HEK293 (cell line): ENCODE data around the gene FBXW11.

Experiments
- ATF2 ChIP-seq: fragments of 450-650 bp; formaldehyde crosslinking; IDR thresholded peaks from 2 replicates; pipeline ENCODE4 v1.5.1; 2016; ENCODE audit warnings: missing biosample characterization, missing genetic modification characterization, low read depth
- PATZ1 ChIP-seq: fragments of 450-650 bp; formaldehyde crosslinking; IDR thresholded peaks from 2 replicates; pipeline ENCODE4 v1.5.1; 2016; ENCODE audit warnings: missing biosample characterization, missing genetic modification characterization
- SP2 ChIP-seq: fragments of 450-650 bp; formaldehyde crosslinking; IDR thresholded peaks from 2 replicates; pipeline ENCODE4 v1.5.1; 2016; ENCODE audit warnings: missing biosample characterization, missing genetic modification characterization
- YY1 ChIP-seq: fragments of 450-650 bp; formaldehyde crosslinking; IDR thresholded peaks from 2 replicates; pipeline ENCODE4 v1.5.1; 2018; ENCODE audit warnings: missing biosample characterization, missing genetic modification characterization
- ZBTB8A ChIP-seq: fragments of 450-650 bp; formaldehyde crosslinking; IDR thresholded peaks from 2 replicates; pipeline ENCODE4 v1.5.1; 2016; ENCODE audit warnings: missing biosample characterization, missing genetic modification characterization
- ZNF280C ChIP-seq: fragments of 450-650 bp; formaldehyde crosslinking; IDR thresholded peaks from 2 replicates; pipeline ENCODE4 v1.5.1; 2016; ENCODE audit warnings: missing biosample characterization, missing genetic modification characterization
- ZNF548 ChIP-seq: fragments of 450-650 bp; formaldehyde crosslinking; IDR thresholded peaks from 2 replicates; pipeline ENCODE4 v1.5.1; 2016; ENCODE audit warnings: missing biosample characterization, missing genetic modification characterization
- ZNF560 ChIP-seq: fragments of 450-650 bp; formaldehyde crosslinking; IDR thresholded peaks from 2 replicates; pipeline ENCODE4 v1.5.1; 2017; ENCODE audit warnings: missing biosample characterization, missing genetic modification characterization, borderline replicate concordance
- ZNF654 ChIP-seq: fragments of 450-650 bp; formaldehyde crosslinking; IDR thresholded peaks from 2 replicates; pipeline ENCODE4 v1.5.1; 2016; ENCODE audit warnings: low read depth, missing biosample characterization, missing genetic modification characterization
- ZNF677 ChIP-seq: fragments of 450-650 bp; IDR thresholded peaks from 2 replicates; pipeline ENCODE4 v1.5.0; 2018; ENCODE audit warnings: missing biosample characterization, mild to moderate bottlenecking, missing genetic modification characterization, moderate library complexity
- ZNF785 ChIP-seq: fragments of 450-650 bp; formaldehyde crosslinking; IDR thresholded peaks from 2 replicates; pipeline ENCODE4 v1.5.1; 2016; ENCODE audit warnings: missing biosample characterization, missing genetic modification characterization
- TF ChIP-seq, protein P1 (sequence below): fragments of 450-650 bp; formaldehyde crosslinking; IDR thresholded peaks from 2 replicates; pipeline ENCODE4 v1.5.1; 2016; ENCODE audit warnings: missing biosample characterization, missing genetic modification characterization
- TF ChIP-seq, protein P2 (sequence below): fragments of 450-650 bp; formaldehyde crosslinking; IDR thresholded peaks from 2 replicates; pipeline ENCODE4 v1.5.1; 2016; ENCODE audit warnings: missing biosample characterization, missing genetic modification characterization

GRCh38 chr5:171832775-171833174, 173.7 kb downstream of the FBXW11 start:
- TF ChIP-seq ZNF654 (no peak), ZNF677 (no peak), PATZ1 (tag by site-specific recombination) (no peak), ATF2 (no peak), SP2 (no peak), ZNF280C (tag by site-specific recombination) (no peak), ZNF548 (tag by site-specific recombination) (no peak), ZNF560 (tag by site-specific recombination) (no peak), ZBTB8A (tag by site-specific recombination) (no peak), YY1 (tag by site-specific recombination) (no peak), ZNF785 (tag by site-specific recombination) (no peak)
- TF ChIP-seq, protein P1, sequence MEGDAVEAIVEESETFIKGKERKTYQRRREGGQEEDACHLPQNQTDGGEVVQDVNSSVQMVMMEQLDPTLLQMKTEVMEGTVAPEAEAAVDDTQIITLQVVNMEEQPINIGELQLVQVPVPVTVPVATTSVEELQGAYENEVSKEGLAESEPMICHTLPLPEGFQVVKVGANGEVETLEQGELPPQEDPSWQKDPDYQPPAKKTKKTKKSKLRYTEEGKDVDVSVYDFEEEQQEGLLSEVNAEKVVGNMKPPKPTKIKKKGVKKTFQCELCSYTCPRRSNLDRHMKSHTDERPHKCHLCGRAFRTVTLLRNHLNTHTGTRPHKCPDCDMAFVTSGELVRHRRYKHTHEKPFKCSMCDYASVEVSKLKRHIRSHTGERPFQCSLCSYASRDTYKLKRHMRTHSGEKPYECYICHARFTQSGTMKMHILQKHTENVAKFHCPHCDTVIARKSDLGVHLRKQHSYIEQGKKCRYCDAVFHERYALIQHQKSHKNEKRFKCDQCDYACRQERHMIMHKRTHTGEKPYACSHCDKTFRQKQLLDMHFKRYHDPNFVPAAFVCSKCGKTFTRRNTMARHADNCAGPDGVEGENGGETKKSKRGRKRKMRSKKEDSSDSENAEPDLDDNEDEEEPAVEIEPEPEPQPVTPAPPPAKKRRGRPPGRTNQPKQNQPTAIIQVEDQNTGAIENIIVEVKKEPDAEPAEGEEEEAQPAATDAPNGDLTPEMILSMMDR (tag by site-specific recombination): no peak
- TF ChIP-seq, protein P2, sequence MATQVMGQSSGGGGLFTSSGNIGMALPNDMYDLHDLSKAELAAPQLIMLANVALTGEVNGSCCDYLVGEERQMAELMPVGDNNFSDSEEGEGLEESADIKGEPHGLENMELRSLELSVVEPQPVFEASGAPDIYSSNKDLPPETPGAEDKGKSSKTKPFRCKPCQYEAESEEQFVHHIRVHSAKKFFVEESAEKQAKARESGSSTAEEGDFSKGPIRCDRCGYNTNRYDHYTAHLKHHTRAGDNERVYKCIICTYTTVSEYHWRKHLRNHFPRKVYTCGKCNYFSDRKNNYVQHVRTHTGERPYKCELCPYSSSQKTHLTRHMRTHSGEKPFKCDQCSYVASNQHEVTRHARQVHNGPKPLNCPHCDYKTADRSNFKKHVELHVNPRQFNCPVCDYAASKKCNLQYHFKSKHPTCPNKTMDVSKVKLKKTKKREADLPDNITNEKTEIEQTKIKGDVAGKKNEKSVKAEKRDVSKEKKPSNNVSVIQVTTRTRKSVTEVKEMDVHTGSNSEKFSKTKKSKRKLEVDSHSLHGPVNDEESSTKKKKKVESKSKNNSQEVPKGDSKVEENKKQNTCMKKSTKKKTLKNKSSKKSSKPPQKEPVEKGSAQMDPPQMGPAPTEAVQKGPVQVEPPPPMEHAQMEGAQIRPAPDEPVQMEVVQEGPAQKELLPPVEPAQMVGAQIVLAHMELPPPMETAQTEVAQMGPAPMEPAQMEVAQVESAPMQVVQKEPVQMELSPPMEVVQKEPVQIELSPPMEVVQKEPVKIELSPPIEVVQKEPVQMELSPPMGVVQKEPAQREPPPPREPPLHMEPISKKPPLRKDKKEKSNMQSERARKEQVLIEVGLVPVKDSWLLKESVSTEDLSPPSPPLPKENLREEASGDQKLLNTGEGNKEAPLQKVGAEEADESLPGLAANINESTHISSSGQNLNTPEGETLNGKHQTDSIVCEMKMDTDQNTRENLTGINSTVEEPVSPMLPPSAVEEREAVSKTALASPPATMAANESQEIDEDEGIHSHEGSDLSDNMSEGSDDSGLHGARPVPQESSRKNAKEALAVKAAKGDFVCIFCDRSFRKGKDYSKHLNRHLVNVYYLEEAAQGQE (tag by site-specific recombination): no peak
